Measurements from ENCODE around the gene CTCFL.

DNA sequence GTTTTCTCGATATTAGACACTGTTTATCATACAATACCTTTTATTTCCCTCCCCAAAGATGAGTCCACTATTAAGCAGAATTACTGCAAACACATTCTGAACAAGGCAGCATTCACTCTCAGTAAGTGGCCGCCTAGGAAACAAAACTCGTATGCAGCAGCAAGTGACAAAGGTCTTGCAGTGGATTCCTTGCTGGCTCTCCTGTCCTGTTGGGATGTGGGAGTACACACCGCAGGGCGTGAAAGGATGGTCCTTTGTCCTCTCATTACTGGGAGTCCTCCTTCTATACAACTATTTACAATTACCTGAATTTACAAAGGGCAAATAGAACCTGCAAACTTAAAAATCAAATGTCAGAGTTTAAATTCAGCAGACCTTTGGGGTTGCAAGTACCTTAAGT lies 16.1 kb downstream of the CTCFL start:
- TF ChIP-seq CTCF (IDR thresholded peaks at IDR 0.05) (no peak), POLR2A (IDR thresholded peaks at IDR 0.05) (no peak)
